Left lung (tissue), 10 donors: ENCODE results near the gene OTUD3. TPM values are rescaled to one million over a fixed set of nuclear protein-coding genes. Genes with fewer than 3 reads are reported as not detected.

Experiments
- ATAC-seq: fragments of 200-7000 bp; cut with Tn5 transposase; one replicate; pipeline ENCODE4 v1.9.1; 2020; ENCODE audit warnings: moderate library complexity
- DNase-seq, 4 donors: peaks; one replicate each; pipeline ENCODE4 v3.0.0-alpha.2; 2013 to 2020
- H3K27ac ChIP-seq, 2 donors: fragments of 200-600 bp; sonication (generic) in 1 of 2; one replicate each; pipeline versions ENCODE4 v1.5.0 to v1.8.0; 2020 to 2021
- H3K27me3 ChIP-seq, 2 donors: fragments of 200-600 bp; sonication (generic) in 1 of 2; one replicate each; pipeline versions ENCODE4 v1.5.0 to v1.8.0; 2020 to 2021
- H3K36me3 ChIP-seq, 2 donors: fragments of 200-600 bp; sonication (generic) in 1 of 2; one replicate each; pipeline versions ENCODE4 v1.5.0 to v1.8.0; 2020 to 2021
- H3K4me1 ChIP-seq, 2 donors: fragments of 200-600 bp; one replicate each; pipeline ENCODE4 v1.8.0; 2021
- H3K4me3 ChIP-seq, 2 donors: fragments of 200-600 bp; sonication (generic) in 1 of 2; one replicate each; pipeline versions ENCODE4 v1.5.0 to v1.8.0; 2020 to 2021; ENCODE audit warnings: mild to moderate bottlenecking in 1 of 2
- H3K9me3 ChIP-seq, 2 donors: fragments of 200-600 bp; sonication (generic) in 1 of 2; one replicate each; pipeline versions ENCODE4 v1.5.0 to v1.8.0; 2020 to 2021
- intact Hi-C, 2 donors: fragments of 100-400 bp; cut with DNase I; formaldehyde crosslinking; loops; one replicate each; pipeline versions ENCODE4 v1.11.2 to v1.14.2; 2022
- polyA plus RNA-seq, 6 donors: library from polyadenylated mRNA; unstranded; fragments of 120-200 nt; gene quantifications; one replicate each; pipeline ENCODE4 v1.2.1, GENCODE V29; 2013; ENCODE audit not compliant: insufficient read length in 6 of 6
- total RNA-seq, 2 donors: library from RNA; stranded (reverse); fragmentation: NEBNext Ultra II Directional; extraction: Animal tissue kit (Norgen Biotek cat#: 25700); gene quantifications; one replicate each; pipeline ENCODE4 v1.2.1, GENCODE V29; 2021
- TF ChIP-seq, protein P1 (sequence below), 2 donors: fragments of 200-600 bp; sonication (generic) in 1 of 2; IDR thresholded peaks; one replicate each; pipeline versions ENCODE4 v1.5.0 to v1.8.0; 2021; ENCODE audit warnings: antibody characterized with exemption in 2 of 2
- donor health status: DM: no; HTN: yes; CAD: no.
- donor health status: DM: no; HTN: no; CAD: no.

The OTUD3 gene
- total and polyA plus RNA-seq, 8 donors = 9.8 to 52.2 (median 29.0) TPM

DNA sequence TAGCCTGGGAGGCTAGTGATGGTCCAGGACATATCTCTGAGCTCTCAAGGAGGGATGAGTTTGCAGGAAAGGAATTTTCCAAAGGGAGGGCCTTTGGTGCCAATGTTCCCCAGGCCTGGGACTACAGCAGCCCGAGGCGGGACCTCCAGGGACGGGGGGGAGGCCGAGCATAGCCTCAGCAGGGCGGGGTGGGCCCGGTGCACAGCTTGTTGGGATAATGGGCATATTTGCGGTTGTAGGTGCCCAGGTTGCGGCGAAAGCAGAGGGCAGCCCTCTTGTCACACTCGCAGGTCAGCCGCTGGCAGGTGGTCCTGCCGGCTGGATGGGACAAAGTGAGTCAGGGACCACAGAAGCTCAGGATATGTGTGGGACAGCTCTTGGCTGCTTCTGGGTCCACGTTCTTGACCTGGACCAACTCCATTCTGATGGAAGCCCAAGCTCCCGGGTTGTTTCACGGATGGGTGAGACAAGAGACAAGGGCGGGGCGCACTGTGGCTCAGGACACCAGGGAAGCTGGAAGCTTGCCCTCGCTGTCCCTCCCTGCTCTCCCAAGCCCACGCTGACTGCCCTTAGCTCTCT is 38.0 kb downstream of the OTUD3 start:
- intact Hi-C loops = no loop called here
- Histone ChIP-seq H3K9me3 (no peaks in the 10 kb centered on the region), H3K27ac (no peak overlapping the region), H3K27me3 (peaks cover 0 to 18% of the 10 kb centered on the region in 2 donors), H3K4me1 (no peaks in the 10 kb centered on the region), H3K4me3 (no peak overlapping the region), H3K36me3 (no peaks in the 10 kb centered on the region)
- DNase-seq = no peak
- no peak for ATAC-seq
- TF ChIP-seq, protein P1, sequence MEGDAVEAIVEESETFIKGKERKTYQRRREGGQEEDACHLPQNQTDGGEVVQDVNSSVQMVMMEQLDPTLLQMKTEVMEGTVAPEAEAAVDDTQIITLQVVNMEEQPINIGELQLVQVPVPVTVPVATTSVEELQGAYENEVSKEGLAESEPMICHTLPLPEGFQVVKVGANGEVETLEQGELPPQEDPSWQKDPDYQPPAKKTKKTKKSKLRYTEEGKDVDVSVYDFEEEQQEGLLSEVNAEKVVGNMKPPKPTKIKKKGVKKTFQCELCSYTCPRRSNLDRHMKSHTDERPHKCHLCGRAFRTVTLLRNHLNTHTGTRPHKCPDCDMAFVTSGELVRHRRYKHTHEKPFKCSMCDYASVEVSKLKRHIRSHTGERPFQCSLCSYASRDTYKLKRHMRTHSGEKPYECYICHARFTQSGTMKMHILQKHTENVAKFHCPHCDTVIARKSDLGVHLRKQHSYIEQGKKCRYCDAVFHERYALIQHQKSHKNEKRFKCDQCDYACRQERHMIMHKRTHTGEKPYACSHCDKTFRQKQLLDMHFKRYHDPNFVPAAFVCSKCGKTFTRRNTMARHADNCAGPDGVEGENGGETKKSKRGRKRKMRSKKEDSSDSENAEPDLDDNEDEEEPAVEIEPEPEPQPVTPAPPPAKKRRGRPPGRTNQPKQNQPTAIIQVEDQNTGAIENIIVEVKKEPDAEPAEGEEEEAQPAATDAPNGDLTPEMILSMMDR (IDR thresholded peaks at IDR 0.05) = no peak

DNA sequence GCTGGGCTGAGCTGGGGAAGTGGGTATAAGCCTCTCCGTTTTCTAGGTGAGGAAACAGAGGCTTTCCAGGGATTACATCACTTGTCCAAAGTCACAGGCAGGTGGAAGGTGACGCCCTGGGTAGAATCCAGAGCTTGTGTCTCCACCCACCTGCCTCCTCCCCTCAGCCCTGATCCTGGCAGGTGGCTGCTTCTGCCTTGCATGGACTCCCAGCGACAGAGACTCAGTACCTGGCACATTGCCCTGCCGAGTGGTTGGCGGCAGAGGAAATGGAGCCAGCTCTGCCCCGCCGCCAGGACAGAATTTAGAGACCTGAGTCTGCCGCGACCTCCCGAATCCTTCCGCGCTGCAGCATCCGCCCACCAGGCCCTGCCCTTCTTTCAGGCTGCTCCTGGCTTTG is 39.1 kb downstream of the OTUD3 start:
- Histone ChIP-seq H3K4me3 (no peak overlapping the region), H3K36me3 (no peaks in the 10 kb centered on the region), H3K9me3 (no peaks in the 10 kb centered on the region), H3K4me1 (no peaks in the 10 kb centered on the region), H3K27ac (no peak overlapping the region), H3K27me3 (peaks cover 0 to 18% of the 10 kb centered on the region in 2 donors)
- intact Hi-C loops = no loop called here
- TF ChIP-seq, protein P1 (IDR thresholded peaks at IDR 0.05) = no peak
- DNase-seq = no peak
- no peak for ATAC-seq

DNA sequence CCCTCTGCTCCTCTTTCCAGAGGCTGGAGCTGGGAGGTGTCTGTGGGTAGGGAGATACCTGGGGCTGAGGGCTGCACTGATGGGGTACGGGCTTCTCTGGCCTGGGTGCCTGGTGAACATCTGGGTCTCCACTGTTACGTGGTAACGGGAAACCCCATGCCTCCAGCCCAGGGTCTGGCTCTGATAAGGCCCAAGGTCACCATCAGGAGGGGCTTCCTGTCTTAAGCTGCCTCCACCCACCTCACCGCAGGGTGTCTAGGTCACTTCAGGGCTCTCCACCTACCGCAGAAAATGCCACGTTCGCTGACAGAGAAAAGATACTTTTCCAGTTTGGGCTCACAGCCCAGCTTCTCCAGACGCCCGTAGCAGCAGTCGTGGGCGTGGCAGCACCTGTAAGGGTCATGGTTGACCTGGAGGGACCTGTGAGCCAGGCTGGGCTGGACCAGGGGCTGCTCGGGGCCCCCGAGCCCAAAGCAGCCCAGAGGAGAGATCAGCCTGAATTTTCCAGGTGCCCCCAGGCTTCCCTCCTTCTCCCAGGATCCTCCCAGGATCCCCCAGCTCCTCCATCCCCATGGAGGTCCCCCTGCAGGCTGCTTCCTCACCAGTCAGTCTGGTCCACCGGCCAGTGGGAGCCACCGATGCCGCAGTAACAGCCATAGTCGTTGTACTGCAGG is 40.0 kb downstream of the OTUD3 start:
- DNase-seq (no peak), ATAC-seq (no peak)
- Histone ChIP-seq H3K4me3 (no peak overlapping the region), H3K9me3 (no peaks in the 10 kb centered on the region), H3K27me3 (peaks cover 0 to 18% of the 10 kb centered on the region in 2 donors), H3K27ac (no peak overlapping the region), H3K4me1 (no peaks in the 10 kb centered on the region), H3K36me3 (no peaks in the 10 kb centered on the region)
- TF ChIP-seq, protein P1 (IDR thresholded peaks at IDR 0.05) = no peak
- intact Hi-C loops = no loop called here

DNA sequence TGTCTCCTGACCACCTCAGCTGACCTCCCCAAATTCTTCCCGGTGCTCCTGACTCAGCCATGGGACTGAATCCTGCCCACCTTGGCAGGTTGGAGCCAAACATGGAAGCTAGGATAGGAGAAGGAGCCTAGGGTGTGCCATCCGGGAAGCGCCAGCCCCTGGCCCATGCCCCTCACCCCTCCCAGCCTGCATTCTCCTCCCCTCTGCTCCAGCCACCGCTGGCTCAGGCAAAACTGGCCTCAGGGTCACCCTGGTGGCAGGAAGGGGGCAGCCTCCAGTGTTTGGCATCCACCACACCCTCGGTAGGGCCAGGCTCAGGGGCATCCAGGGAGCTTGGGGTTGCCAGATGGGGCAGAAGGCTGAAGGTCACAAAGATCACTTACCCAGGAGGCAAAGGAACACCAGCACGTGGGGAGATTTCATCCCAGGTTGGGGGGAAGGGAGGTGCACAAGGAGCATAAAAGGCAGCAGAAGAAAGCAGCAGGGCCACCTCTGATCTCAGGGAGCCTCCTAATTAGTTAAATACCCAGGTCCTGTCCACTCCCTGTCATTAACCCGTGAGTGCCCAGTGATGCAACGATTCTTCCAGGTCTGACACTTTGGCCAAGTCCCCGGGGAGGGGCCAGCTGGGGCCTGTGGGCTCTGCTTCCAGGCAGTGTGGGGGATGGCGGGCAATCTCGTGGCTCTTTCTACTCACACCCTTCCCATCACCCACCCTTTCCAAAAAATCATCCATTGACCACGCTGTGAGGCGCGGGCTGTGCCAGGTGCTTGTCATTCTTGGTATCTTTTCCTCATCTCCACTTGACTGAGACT is 41.1 kb downstream of the OTUD3 start, which contains the start of gene PLA2G2E:
TSS of gene PLA2G2E (minus strand) at position 481 of the 816 bp plus-strand sequence. CDS start at position 423, 58 bp downstream.
- Histone ChIP-seq H3K4me1 (no peaks in the 10 kb centered on the region), H3K4me3 (no peak within 1 kb of the TSS), H3K27ac (no peak within 1 kb of the TSS), H3K9me3 (no peaks in the 10 kb centered on the region), H3K27me3 (peaks cover 0 to 18% of the 10 kb centered on the region in 2 donors), H3K36me3 (no peaks in the 10 kb centered on the region)
- ATAC-seq (no peak), DNase-seq (no peak)
- intact Hi-C loops = no loop called here
- TF ChIP-seq, protein P1 (IDR thresholded peaks at IDR 0.05) = no peak

DNA sequence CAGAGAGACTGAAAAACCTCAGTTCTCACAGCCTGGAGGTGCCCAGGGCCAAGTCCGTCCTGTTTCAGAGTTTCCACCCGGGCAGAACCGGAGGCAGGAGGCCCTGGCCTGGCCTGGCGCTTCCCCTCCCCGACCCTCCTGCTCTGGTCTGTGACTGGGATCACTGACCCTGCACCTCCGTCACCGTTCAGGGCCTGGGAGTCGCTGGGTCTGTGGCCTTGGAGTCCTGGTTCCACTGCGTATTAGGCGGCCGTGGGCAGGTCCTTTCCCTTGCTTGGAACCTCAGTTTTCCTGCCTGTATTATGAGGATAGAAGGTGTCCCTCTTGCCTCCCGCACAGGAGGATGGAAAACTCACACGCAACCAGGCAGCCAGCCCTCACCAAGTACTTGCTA is 41.8 kb downstream of the OTUD3 start:
- intact Hi-C loops = no loop called here

More for the DNA sequence above, 41.8 kb downstream of the OTUD3 start:
- TF ChIP-seq, protein P1 (IDR thresholded peaks at IDR 0.05) = no peak
- no peak for DNase-seq
- no peaks in the 10 kb centered on the region for H3K36me3 ChIP-seq
- H3K4me3 ChIP-seq = no peak overlapping the region
- no peak for ATAC-seq
- H3K4me1 ChIP-seq = no peaks in the 10 kb centered on the region
- H3K27ac ChIP-seq = no peak overlapping the region
- H3K9me3 ChIP-seq = no peaks in the 10 kb centered on the region
- H3K27me3 ChIP-seq = peaks cover 0 to 18% of the 10 kb centered on the region in 2 donors
